H1 (cell line): ENCODE results near the gene STAMBPL1. TPM values are rescaled to one million over a fixed set of nuclear protein-coding genes. Genes with fewer than 3 reads are reported as not detected.
A peak's percentile ranks its signal among the peaks of the same experiment; 100 is the strongest.

Experiments
- JUN ChIP-seq: IDR thresholded peaks from 2 replicates; pipeline ENCODE4 v1.6.1; 2011; ENCODE audit warnings: low read depth, mild to moderate bottlenecking, improper control_type of control experiment, low read length
- PHF8 ChIP-seq: fragments of 200-600 bp; sonication (generic); conservative IDR thresholded peaks from 2 replicates; pipeline ENCODE4 v1.7.1; 2012; ENCODE audit warnings: low read depth, mild to moderate bottlenecking, inconsistent platforms, low read length, moderate library complexity
- polyA plus RNA-seq, 7 experiments: library from polyadenylated mRNA; depleted of rRNA in 3 of 7; stranded (reverse) in 5 of 7; unstranded in 2 of 7; fragments of >200 nt in 5 of 7; fragments of 200-250 nt in 2 of 7; gene quantifications; 1 replicate in 5 of 7; 2 replicates in 1 of 7; 4 replicates in 1 of 7; pipeline versions ENCODE4 v1.2.1 to v1.2.3, GENCODE V29; 2011 to 2013; ENCODE audit warnings: missing spikeins in 2 of 7, mixed read lengths in 2 of 7
- total RNA-seq: library from RNA; stranded (reverse); fragmentation: NEBNext Ultra II Directional; extraction: Animal tissue kit (Norgen Biotek cat#: 25700); gene quantifications from 2 replicates; pipeline ENCODE4 v1.2.1, GENCODE V29; 2021
- TF ChIP-seq, protein P1 (sequence below): fragments of 300-600 bp; sonication (generic); IDR thresholded peaks from 2 replicates; pipeline ENCODE4 v1.7.1; 2012; ENCODE audit warnings: low read length, moderate library complexity, mild to moderate bottlenecking, inconsistent platforms; ENCODE audit not compliant: insufficient replicate concordance
- TF ChIP-seq, protein P2 (sequence below), 3 experiments: IDR thresholded peaks; 1 replicate in 2 of 3; 2 replicates in 1 of 3; pipeline versions ENCODE4 v1.5.1 to v1.6.1; 2011; ENCODE audit warnings: low read length in 3 of 3, mild to moderate bottlenecking in 3 of 3, inconsistent platforms in 2 of 3, low read depth in 1 of 3, moderate library complexity in 1 of 3; ENCODE audit not compliant: insufficient read depth in 1 of 3; ENCODE audit errors: control extremely low read depth in 1 of 3
- TF ChIP-seq, protein P3 (sequence below): IDR thresholded peaks from 2 replicates; pipeline ENCODE4 v1.6.1; 2011; ENCODE audit warnings: low read length, improper control_type of control experiment

Gene STAMBPL1
- total and polyA plus RNA-seq, 2 of the 8 experiments (the other 6 are each of a cell fraction or from before 2014, with no cell fraction given), result 5.5 TPM

DNA sequence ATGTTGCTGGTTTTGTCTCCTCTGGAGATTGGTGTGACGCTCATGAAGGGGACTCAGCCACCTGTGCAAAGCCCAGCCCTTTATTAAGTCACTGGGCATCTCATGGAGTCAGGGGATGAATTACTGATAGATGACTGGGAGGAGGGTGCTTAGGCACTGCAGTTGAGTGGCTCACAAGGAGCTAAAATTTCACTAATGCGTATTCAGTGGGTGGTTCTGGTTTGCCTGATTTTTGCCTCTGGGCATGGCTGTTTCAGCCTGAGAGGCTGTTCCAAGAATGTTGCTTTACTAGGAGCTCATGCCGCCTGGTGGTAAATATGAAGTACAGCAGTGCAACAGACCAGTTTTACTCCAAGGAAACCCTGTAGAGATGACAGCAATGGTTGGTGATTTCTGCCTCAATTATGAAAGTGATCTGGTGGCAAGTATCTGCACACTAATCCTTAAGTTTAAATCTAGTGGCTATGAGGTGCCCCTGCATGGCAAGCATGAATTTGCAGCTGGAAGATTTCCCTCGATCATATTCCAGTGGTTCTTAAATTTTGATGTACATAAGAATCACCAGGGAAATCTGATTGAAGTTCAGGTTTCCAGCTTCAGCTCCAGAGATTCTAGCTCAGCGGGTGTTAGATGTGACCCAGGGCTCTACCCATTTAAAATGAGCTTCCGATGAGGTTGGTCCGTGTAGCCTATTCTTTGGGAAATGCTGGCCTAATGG is 52.7 kb downstream of the STAMBPL1 start (continued):
- TF ChIP-seq, protein P1, sequence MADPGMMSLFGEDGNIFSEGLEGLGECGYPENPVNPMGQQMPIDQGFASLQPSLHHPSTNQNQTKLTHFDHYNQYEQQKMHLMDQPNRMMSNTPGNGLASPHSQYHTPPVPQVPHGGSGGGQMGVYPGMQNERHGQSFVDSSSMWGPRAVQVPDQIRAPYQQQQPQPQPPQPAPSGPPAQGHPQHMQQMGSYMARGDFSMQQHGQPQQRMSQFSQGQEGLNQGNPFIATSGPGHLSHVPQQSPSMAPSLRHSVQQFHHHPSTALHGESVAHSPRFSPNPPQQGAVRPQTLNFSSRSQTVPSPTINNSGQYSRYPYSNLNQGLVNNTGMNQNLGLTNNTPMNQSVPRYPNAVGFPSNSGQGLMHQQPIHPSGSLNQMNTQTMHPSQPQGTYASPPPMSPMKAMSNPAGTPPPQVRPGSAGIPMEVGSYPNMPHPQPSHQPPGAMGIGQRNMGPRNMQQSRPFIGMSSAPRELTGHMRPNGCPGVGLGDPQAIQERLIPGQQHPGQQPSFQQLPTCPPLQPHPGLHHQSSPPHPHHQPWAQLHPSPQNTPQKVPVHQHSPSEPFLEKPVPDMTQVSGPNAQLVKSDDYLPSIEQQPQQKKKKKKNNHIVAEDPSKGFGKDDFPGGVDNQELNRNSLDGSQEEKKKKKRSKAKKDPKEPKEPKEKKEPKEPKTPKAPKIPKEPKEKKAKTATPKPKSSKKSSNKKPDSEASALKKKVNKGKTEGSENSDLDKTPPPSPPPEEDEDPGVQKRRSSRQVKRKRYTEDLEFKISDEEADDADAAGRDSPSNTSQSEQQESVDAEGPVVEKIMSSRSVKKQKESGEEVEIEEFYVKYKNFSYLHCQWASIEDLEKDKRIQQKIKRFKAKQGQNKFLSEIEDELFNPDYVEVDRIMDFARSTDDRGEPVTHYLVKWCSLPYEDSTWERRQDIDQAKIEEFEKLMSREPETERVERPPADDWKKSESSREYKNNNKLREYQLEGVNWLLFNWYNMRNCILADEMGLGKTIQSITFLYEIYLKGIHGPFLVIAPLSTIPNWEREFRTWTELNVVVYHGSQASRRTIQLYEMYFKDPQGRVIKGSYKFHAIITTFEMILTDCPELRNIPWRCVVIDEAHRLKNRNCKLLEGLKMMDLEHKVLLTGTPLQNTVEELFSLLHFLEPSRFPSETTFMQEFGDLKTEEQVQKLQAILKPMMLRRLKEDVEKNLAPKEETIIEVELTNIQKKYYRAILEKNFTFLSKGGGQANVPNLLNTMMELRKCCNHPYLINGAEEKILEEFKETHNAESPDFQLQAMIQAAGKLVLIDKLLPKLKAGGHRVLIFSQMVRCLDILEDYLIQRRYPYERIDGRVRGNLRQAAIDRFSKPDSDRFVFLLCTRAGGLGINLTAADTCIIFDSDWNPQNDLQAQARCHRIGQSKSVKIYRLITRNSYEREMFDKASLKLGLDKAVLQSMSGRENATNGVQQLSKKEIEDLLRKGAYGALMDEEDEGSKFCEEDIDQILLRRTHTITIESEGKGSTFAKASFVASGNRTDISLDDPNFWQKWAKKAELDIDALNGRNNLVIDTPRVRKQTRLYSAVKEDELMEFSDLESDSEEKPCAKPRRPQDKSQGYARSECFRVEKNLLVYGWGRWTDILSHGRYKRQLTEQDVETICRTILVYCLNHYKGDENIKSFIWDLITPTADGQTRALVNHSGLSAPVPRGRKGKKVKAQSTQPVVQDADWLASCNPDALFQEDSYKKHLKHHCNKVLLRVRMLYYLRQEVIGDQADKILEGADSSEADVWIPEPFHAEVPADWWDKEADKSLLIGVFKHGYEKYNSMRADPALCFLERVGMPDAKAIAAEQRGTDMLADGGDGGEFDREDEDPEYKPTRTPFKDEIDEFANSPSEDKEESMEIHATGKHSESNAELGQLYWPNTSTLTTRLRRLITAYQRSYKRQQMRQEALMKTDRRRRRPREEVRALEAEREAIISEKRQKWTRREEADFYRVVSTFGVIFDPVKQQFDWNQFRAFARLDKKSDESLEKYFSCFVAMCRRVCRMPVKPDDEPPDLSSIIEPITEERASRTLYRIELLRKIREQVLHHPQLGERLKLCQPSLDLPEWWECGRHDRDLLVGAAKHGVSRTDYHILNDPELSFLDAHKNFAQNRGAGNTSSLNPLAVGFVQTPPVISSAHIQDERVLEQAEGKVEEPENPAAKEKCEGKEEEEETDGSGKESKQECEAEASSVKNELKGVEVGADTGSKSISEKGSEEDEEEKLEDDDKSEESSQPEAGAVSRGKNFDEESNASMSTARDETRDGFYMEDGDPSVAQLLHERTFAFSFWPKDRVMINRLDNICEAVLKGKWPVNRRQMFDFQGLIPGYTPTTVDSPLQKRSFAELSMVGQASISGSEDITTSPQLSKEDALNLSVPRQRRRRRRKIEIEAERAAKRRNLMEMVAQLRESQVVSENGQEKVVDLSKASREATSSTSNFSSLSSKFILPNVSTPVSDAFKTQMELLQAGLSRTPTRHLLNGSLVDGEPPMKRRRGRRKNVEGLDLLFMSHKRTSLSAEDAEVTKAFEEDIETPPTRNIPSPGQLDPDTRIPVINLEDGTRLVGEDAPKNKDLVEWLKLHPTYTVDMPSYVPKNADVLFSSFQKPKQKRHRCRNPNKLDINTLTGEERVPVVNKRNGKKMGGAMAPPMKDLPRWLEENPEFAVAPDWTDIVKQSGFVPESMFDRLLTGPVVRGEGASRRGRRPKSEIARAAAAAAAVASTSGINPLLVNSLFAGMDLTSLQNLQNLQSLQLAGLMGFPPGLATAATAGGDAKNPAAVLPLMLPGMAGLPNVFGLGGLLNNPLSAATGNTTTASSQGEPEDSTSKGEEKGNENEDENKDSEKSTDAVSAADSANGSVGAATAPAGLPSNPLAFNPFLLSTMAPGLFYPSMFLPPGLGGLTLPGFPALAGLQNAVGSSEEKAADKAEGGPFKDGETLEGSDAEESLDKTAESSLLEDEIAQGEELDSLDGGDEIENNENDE, result no peak
- TF ChIP-seq, protein P2, sequence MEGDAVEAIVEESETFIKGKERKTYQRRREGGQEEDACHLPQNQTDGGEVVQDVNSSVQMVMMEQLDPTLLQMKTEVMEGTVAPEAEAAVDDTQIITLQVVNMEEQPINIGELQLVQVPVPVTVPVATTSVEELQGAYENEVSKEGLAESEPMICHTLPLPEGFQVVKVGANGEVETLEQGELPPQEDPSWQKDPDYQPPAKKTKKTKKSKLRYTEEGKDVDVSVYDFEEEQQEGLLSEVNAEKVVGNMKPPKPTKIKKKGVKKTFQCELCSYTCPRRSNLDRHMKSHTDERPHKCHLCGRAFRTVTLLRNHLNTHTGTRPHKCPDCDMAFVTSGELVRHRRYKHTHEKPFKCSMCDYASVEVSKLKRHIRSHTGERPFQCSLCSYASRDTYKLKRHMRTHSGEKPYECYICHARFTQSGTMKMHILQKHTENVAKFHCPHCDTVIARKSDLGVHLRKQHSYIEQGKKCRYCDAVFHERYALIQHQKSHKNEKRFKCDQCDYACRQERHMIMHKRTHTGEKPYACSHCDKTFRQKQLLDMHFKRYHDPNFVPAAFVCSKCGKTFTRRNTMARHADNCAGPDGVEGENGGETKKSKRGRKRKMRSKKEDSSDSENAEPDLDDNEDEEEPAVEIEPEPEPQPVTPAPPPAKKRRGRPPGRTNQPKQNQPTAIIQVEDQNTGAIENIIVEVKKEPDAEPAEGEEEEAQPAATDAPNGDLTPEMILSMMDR (IDR thresholded peaks at IDR 0.05; ENCODE audit: control extremely low read depth in 1 of 3, insufficient read depth in 1 of 3, low read depth in 1 of 3, low read length in 3 of 3), result peak in 2 of 3 experiments; percentile 90 to 92; a peak in 3 of 4 replicates
- TF ChIP-seq PHF8 (no peak), JUN (no peak)
- TF ChIP-seq, protein P3, sequence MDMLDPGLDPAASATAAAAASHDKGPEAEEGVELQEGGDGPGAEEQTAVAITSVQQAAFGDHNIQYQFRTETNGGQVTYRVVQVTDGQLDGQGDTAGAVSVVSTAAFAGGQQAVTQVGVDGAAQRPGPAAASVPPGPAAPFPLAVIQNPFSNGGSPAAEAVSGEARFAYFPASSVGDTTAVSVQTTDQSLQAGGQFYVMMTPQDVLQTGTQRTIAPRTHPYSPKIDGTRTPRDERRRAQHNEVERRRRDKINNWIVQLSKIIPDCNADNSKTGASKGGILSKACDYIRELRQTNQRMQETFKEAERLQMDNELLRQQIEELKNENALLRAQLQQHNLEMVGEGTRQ, result no peak
